Renal cortex interstitium (tissue), 11 donors: ENCODE measurements around the gene BRSK2. TPM values are rescaled to one million over a fixed set of nuclear protein-coding genes. Genes with fewer than 3 reads are reported as not detected.

Source experiments
- DNase-seq, 11 donors: peaks; one replicate each; pipeline ENCODE4 v3.0.0-alpha.2; 2013; ENCODE audit warnings: low read depth in 9 of 11, low spot score in 4 of 11; ENCODE audit errors: extremely low read depth in 1 of 11
- polyA plus RNA-seq, 3 donors: library from polyadenylated mRNA; unstranded; fragments of 120-200 nt; gene quantifications; one replicate each; pipeline ENCODE4 v1.2.1, GENCODE V29; 2013; ENCODE audit not compliant: insufficient read length in 3 of 3

The BRSK2 gene
- polyA plus RNA-seq, 3 donors: 0.56 to 1.7 (median 1.4) TPM

DNA sequence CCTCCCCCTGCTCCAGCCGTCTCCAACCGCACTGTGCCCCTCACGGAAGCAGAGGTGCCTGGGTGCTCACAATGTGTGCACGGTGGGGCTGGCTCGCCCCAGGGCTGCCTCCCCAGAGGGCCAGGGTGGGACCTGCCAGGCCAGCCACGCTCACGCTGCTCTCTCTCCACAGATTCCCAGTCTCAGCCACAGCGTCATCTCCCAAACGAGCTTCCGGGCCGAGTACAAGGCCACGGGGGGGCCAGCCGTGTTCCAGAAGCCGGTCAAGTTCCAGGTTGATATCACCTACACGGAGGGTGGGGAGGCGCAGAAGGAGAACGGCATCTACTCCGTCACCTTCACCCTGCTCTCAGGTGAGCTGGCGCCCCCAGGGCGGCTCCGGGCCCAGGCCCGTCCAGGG is 66.4 kb downstream of the BRSK2 start:
- DNase-seq: no peak

DNA sequence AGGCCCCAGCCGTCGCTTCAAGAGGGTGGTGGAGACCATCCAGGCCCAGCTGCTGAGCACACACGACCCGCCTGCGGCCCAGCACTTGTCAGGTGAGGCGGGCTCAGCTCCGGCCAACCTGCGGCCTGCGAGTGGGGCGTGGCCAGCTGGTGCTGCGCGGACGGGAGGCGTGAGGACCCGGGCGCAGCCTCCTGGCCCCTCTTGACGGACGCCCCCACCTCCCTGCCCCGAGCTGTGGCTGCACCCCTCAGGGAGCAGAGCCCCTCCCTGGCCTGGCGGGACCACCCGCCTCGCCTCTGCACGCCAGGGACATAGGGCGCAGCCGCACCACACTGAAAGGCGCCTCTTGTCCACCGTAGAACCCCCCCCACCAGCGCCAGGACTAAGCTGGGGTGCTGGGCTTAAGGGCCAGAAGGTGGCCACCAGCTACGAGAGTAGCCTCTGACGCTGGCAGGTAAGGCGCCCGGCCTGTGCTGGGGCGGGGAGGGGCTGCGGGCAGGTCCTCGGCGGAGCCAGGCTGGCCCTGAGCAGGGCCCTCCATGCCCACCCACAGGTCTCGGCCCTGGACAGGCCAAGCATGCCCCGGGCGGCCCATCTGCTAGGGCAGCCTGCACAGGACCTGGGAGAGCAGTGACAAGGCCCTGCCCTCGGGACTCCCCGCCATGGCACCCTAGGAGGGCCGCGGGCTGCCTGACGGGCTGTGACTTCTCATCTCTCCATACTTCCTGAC is 67.0 kb downstream of the BRSK2 start:
- DNase-seq: no peak

- no peak for DNase-seq
These were observed 67.6 kb downstream of the BRSK2 start for GRCh38 chr11:1457326-1457680.

DNA sequence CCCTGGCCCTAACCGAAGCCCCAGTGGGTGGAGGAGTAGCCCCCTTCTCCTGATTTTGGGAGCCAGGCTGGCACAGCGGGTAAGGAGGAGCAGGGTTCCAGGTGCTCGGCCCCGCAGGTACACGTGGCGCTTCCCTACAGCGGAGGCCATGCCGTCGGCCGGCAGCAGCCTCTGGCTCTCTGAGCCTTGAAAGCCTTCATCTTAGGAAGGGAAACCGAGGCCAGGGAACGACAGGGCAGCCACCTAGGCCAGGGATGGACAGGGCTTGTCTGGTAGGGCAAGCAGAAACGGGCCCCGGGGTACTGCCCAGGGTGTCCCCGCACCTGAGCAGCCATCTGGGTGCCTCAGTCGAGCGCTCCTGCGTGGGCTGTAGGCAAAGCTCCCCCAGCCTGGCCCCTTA is 68.1 kb downstream of the BRSK2 start:
- no peak for DNase-seq

DNA sequence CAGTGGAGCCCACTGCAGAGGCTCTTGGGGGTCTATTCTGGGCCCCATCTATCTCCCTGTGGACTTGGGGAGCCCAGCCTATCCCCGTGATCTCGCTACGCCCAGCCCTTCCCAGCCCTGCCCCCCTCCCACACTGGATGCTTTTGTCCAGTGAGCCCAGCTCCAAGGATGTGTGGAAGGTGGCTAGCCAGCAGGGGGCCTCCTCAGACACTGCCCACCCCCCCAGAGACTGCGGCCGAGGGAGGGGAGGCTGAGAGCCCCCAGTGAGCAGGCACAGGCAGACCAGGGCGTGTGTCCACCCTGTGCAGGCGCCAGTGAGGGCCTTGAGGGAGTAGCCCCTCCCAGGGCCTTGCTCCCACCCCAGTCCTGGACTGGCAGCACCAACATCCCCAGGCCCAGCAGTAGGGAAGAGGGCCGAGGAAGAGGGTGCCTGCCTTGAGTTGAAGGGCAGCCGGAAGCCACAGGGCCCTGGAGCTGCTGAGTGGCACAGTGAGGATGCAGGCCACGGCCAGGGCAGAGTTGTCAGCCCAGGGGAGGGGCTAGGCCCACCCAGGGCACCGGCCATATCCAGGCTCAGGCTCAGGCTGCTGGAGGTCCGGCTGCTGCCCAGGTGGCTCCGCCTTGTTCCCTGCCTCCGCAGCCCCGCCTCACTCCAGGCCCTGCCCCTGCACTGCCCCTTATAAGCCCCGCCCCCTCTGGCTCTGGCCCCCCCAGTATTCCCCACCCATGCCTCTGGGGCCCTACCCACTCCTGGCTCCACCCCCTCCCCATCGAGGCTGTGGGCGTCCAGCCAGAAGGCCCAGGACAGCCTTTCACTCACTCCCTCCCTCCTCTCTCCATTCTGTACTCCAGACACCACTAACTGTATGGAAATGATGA is 68.8 kb downstream of the BRSK2 start:
- DNase-seq: peak in 4 of 11 donors; percentile 34 to 55 (median 48)

GRCh38 chr11:1459219-1459575 is 69.5 kb downstream of the BRSK2 start:
- no peak for DNase-seq

DNA sequence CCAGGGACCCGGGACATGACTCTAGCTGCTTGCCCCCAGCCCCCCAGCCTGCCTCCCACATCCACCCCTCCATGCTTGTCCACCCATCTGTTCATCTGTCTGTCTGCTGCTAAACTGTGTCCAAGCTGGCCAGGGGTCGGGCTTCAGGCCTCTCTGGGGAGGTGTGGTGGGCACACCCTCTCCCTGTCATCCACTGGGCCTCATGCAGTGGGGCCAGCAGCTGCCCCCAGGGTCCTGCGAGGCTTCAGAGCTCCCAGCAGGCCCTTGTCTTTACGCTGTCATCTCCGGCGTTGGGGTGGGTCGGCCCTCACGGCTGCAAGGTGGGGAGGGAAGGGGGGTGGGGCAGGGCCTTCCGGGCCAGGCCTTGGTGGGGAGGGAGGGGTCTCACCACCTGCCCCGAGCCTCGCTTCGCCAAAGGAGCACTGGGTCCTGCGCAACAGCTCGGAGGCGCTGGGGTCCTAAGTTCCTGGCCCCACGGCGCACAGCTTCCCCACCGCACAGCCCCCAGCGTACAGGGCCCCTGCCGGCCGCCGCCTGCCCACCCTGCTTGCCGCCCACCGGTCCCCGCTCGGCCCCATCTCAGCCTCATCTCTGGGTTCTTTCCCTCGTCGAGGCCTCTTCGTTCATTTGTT is 70.1 kb downstream of the BRSK2 start:
- DNase-seq: no peak

GRCh38 chr11:1460396-1460985 is 70.8 kb downstream of the BRSK2 start:
- no peak for DNase-seq

- DNase-seq: peak in 2 of 11 donors; percentile 10 to 17
These were observed 71.5 kb downstream of the BRSK2 start for GRCh38 chr11:1460986-1461825.

GRCh38 chr11:1461826-1462697 is 72.3 kb downstream of the BRSK2 start:
- DNase-seq: no peak

DNA sequence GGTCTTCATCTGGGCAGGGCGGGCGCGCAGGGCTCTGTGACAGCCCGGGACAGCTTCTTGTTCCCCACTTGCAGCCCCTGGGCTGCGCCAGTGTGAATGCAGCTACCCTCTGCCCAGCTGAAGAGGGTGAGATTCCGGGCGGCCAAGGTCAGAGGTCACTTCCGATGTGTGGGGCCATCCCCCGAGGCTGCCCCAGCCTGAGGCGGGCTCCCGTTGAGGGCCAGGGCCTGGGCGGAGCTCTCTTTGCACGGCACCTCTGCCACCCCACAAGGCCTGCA is 72.9 kb downstream of the BRSK2 start:
- no peak for DNase-seq

GRCh38 chr11:1463056-1463455 is 73.3 kb downstream of the BRSK2 start:
- DNase-seq: no peak

DNA sequence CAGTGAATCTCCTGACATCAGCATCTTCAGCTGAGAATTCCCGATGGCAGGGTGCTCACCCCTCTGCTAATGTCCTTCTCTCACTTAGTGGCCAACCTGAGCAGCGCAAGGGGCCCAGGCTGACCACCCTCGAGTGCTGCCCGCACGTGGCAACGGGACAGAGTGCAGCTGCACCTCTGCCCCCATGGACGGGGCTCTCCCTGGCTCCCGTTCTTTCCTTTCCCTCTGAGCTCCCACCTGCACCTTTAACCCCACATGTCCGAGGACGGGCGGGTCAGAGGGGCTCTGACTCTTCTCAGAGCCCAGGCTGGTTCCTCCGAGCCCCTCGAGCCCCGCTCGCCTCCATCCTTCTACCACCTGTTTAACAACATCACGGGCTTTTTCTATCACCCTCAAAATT is 77.0 kb downstream of the BRSK2 start:
- no peak for DNase-seq

DNA sequence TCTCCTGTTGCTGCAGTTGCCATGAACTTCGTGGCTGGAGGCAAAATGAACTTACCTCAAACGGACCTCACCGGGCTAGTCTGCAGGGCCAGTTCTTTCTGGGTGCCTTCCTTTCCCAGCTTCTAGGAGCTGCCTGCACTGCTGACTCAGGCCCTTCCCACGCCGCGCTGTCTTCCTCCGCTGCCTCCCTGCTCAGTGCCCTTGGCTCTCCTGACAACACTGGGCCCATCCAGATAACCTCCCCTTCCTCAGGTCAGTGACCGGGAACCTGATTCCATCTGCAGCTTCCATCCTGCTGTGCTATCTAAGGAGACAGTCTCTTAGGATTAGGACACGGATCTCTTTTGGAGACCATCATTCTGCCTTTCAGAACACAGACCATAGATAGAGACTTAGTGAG is 77.5 kb downstream of the BRSK2 start:
- no peak for DNase-seq

- no peak for DNase-seq
These were observed 78.3 kb downstream of the BRSK2 start for GRCh38 chr11:1468002-1468401.

DNA sequence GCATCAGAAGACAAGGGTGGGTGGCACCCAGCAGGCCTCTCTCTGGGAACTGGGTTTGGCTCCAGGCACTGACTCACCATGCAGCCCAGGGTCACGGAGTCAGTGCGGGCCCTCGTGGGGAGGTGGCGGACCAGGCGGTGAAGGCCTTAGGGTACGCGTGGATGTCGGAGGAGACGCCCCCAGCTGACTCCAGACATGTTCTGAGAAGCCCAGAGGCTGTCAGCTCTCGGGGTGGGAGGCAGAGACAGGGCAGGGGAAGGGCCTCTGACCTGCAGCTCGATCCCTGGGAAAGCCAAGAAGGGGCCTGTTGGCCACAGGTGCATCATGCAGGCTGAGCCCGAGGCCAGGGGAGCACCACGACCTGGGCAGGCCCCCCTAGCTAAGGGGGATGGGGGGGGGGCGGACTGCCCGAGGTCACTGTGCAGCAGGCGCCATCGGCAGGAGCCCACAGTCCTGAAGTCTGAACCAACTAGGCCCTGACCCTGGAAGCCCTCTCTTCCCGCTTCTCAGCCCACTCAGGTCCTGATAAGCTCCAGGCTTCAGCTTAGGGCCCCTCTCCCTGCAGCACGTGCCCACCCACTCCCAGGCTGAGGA is 78.8 kb downstream of the BRSK2 start:
- no peak for DNase-seq

DNA sequence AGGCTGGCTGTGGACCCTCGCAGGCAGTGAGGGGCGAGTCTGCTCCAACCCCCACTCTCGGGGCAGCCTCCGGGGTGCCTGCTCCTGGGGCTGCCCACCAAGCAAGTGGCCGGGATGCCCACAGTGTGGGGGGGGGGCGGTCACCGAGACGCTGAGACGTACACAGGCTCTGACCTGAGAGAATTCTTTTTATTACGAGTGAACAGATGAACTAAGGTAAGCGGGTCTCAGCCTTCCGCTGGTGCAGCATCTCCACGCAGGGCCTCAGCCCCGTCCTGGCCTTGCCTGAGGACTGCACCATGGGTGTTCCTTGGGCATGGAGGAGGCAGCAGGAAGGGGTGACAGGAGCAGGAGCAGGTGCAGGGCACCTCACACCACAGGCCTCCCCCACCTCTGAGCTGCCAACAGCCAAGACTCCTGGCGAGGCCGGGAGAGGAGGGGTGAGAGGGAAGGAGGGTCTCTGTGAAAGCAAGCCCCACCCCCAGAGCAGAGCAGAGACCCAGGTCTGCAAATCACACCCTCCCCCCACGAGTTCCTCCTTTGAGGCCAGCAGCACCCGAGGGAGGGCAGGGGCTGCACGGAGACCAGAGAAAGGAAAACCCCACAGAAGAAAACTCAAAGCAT is 79.7 kb downstream of the BRSK2 start:
- no peak for DNase-seq
